K562 (cell line): ENCODE data around the gene SDC3. TPM values are rescaled to one million over a fixed set of nuclear protein-coding genes. Genes with fewer than 3 reads are reported as not detected.
A peak's percentile ranks its signal among the peaks of the same experiment; 100 is the strongest.

Source experiments
- BMI1 ChIP-seq: fragments of 150-350 bp; IDR thresholded peaks from 2 replicates; pipeline ENCODE4 v1.6.1; 2014; ENCODE audit warnings: low read length
- C11orf30 ChIP-seq: fragments of 450-650 bp; IDR thresholded peaks from 2 replicates; pipeline ENCODE4 v1.6.1; 2016; ENCODE audit warnings: low read depth, mild to moderate bottlenecking
- CEBPB ChIP-seq: fragments of 450-650 bp; IDR thresholded peaks from 2 replicates; pipeline ENCODE4 v1.6.1; 2016; ENCODE audit warnings: missing genetic modification characterization, missing compliant biosample characterization
- COPS2 ChIP-seq: fragments of 450-650 bp; conservative IDR thresholded peaks from 2 replicates; pipeline ENCODE4 v1.6.1; 2016; ENCODE audit warnings: mild to moderate bottlenecking, moderate library complexity
- CREBBP ChIP-seq: IDR thresholded peaks from one replicate; pipeline ENCODE4 v1.6.1; 2012; ENCODE audit warnings: low read depth, mild to moderate bottlenecking, control low read depth, inconsistent platforms, low read length
- ETV6 ChIP-seq, 3 experiments: fragments of 150-350 bp in 1 of 3; sonication (generic) in 1 of 3; formaldehyde crosslinking in 1 of 3; IDR thresholded peaks; 2 replicates each; pipeline versions ENCODE4 v1.6.1 to v1.8.0; 2014 to 2022; ENCODE audit warnings: borderline replicate concordance in 2 of 3, low read depth in 2 of 3, antibody characterized with exemption in 1 of 3, low read length in 1 of 3, mild to moderate bottlenecking in 1 of 3, missing genetic modification reagents in 1 of 3
- FOXP1 ChIP-seq: sonication (generic); formaldehyde crosslinking; IDR thresholded peaks from 2 replicates; pipeline ENCODE4 v1.8.0; 2022; ENCODE audit warnings: mild to moderate bottlenecking, missing genetic modification reagents
- GATA2 ChIP-seq: sonication (generic); formaldehyde crosslinking; IDR thresholded peaks from 2 replicates; pipeline ENCODE4 v1.4.0; 2020; ENCODE audit warnings: mild to moderate bottlenecking, missing genetic modification reagents
- HNRNPLL ChIP-seq: fragments of 200-400 bp; formaldehyde crosslinking; IDR thresholded peaks from 2 replicates; pipeline ENCODE4 v1.6.1; 2017; ENCODE audit warnings: low read length, low read depth, mild to moderate bottlenecking; ENCODE audit not compliant: poor library complexity, severe bottlenecking
- KLF13 ChIP-seq: fragments of 450-650 bp; IDR thresholded peaks from 2 replicates; pipeline ENCODE4 v1.6.1; 2016; ENCODE audit warnings: missing genetic modification characterization, low read depth, mild to moderate bottlenecking, missing compliant biosample characterization, moderate library complexity, borderline replicate concordance
- MAZ ChIP-seq, 2 experiments: fragments of 450-650 bp in 1 of 2; sonication (generic) in 1 of 2; formaldehyde crosslinking; IDR thresholded peaks in 1 of 2; conservative IDR thresholded peaks in 1 of 2; 2 replicates each; pipeline versions ENCODE4 v1.4.0 to v1.5.0; 2020; ENCODE audit warnings: mild to moderate bottlenecking in 1 of 2, missing genetic modification reagents in 1 of 2
- NFXL1 ChIP-seq: fragments of 450-650 bp; formaldehyde crosslinking; IDR thresholded peaks from 2 replicates; pipeline ENCODE4 v1.4.0; 2021; ENCODE audit warnings: mild to moderate bottlenecking
- TAL1 ChIP-seq: fragments of 450-650 bp; IDR thresholded peaks from 2 replicates; pipeline ENCODE4 v1.6.1; 2016; ENCODE audit warnings: mild to moderate bottlenecking
- ZFP1 ChIP-seq: fragments of 450-650 bp; formaldehyde crosslinking; IDR thresholded peaks from 2 replicates; pipeline ENCODE4 v1.4.0; 2020; ENCODE audit warnings: mild to moderate bottlenecking, mixed read lengths
- ZNF212 ChIP-seq: fragments of 450-650 bp; formaldehyde crosslinking; IDR thresholded peaks from 2 replicates; pipeline ENCODE4 v1.4.0; 2020; ENCODE audit warnings: mild to moderate bottlenecking
- ZNF263 ChIP-seq: sonication (generic); formaldehyde crosslinking; IDR thresholded peaks from 2 replicates; pipeline ENCODE4 v1.8.0; 2022; ENCODE audit warnings: mild to moderate bottlenecking, missing genetic modification reagents, borderline replicate concordance
- ZNF584 ChIP-seq: fragments of 200-800 bp; sonication (Bioruptor generic); IDR thresholded peaks from 2 replicates; pipeline ENCODE4 v1.6.1; 2016; ENCODE audit warnings: low read depth, mild to moderate bottlenecking, missing genetic modification characterization, missing compliant biosample characterization
- polyA plus RNA-seq, 8 experiments: library from polyadenylated mRNA; depleted of rRNA in 4 of 8; stranded (reverse) in 5 of 8; unstranded in 3 of 8; fragments of >200 nt; fragmentation: Nextera tagmentation in 2 of 8; fragmentation: Illumina TruSeq in 1 of 8; extraction: Ambion mirVana in 2 of 8; extraction: Trizol in 1 of 8; gene quantifications; 2 replicates each; pipeline versions ENCODE4 v1.2.1 to v1.2.3, GENCODE V29; 2011 to 2014; ENCODE audit warnings: inconsistent platforms in 1 of 8, missing spikeins in 1 of 8
- total RNA-seq, 7 experiments: library from RNA; depleted of rRNA in 6 of 7; stranded (reverse); fragments of >200 nt in 6 of 7; fragmentation: Illumina TruSeq in 2 of 7; extraction: Trizol in 2 of 7; gene quantifications; 2 replicates each; pipeline versions ENCODE4 v1.2.1 to v1.2.3, GENCODE V29; 2011 to 2021; ENCODE audit warnings: low replicate concordance in 1 of 7
- TF ChIP-seq, protein P1 (sequence below): IDR thresholded peaks from 3 replicates; pipeline ENCODE4 v1.6.1; 2011; ENCODE audit warnings: borderline replicate concordance, mild to moderate bottlenecking, moderate library complexity; ENCODE audit not compliant: insufficient read length; ENCODE audit errors: extremely low read depth
- TF ChIP-seq, protein P2 (sequence below): fragments of 250-450 bp; sonication (Bioruptor Pico); IDR thresholded peaks from 2 replicates; pipeline ENCODE4 v1.5.0; 2022; ENCODE audit warnings: mild to moderate bottlenecking
- TF ChIP-seq, protein P3 (sequence below): fragments of 250-450 bp; sonication (Bioruptor Pico); IDR thresholded peaks from 2 replicates; pipeline ENCODE4 v1.5.0; 2021; ENCODE audit warnings: mild to moderate bottlenecking, borderline replicate concordance

SDC3 gene
- total and polyA plus RNA-seq, 9 of the 15 experiments (the other 6 are each of a cell fraction or from before 2014, with no cell fraction given), result 0.38 to 44.1 (median 12.1) TPM

DNA sequence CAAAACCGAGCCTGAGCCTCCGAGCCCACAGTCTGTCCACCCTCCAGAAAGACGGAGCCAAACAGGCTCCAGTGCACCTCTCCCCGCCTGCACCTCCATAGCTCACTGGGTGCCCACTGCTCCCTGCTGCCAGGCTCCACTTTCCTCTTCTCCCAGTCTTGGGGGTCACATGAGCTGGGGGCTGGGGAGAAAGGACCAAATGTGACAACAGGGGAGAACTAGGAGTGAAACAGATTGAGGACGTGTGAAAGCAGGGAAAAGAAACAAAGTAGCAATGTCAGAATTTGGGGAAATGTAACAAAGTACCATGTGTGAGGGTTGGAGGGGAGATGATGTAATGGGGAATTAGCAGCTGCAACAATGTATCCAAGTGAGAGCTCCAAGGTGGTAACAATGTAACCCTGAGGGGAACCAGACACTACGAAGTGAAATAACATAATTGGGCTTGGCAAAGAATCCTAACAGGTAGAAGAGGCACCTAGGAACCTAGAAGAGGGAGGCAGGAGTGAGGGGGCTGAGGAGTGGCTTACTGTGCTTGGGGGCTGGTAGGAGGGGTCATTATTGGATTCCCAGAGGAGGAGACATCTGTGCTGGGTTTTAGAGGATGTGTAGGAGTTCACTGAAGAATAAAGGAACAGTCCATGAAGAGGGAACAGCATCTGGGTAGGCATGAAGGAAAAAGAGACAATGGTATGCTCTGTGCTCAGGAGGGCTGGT lies 12.5 kb downstream of the SDC3 start (continued):
- TF ChIP-seq TAL1, result 0 out of 2 replicates have a peak, but pooled peaks have one; percentile 12
- no peak for TF ChIP-seq GATA2 (CRISPR knock-in tag)
- peak; percentile 96 for TF ChIP-seq ZNF584 (CRISPR knock-in tag)
- TF ChIP-seq CEBPB (tag), result peak; percentile 75
- no peak for TF ChIP-seq C11orf30
- TF ChIP-seq, protein P1, sequence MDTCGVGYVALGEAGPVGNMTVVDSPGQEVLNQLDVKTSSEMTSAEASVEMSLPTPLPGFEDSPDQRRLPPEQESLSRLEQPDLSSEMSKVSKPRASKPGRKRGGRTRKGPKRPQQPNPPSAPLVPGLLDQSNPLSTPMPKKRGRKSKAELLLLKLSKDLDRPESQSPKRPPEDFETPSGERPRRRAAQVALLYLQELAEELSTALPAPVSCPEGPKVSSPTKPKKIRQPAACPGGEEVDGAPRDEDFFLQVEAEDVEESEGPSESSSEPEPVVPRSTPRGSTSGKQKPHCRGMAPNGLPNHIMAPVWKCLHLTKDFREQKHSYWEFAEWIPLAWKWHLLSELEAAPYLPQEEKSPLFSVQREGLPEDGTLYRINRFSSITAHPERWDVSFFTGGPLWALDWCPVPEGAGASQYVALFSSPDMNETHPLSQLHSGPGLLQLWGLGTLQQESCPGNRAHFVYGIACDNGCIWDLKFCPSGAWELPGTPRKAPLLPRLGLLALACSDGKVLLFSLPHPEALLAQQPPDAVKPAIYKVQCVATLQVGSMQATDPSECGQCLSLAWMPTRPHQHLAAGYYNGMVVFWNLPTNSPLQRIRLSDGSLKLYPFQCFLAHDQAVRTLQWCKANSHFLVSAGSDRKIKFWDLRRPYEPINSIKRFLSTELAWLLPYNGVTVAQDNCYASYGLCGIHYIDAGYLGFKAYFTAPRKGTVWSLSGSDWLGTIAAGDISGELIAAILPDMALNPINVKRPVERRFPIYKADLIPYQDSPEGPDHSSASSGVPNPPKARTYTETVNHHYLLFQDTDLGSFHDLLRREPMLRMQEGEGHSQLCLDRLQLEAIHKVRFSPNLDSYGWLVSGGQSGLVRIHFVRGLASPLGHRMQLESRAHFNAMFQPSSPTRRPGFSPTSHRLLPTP, result no peak
- no peak for TF ChIP-seq FOXP1 (CRISPR knock-in tag)
- TF ChIP-seq ZNF263 (CRISPR knock-in tag), result peak; percentile 96
- TF ChIP-seq ZFP1 (CRISPR knock-in tag), result no peak
- no peak for TF ChIP-seq CREBBP
- TF ChIP-seq, protein P2, sequence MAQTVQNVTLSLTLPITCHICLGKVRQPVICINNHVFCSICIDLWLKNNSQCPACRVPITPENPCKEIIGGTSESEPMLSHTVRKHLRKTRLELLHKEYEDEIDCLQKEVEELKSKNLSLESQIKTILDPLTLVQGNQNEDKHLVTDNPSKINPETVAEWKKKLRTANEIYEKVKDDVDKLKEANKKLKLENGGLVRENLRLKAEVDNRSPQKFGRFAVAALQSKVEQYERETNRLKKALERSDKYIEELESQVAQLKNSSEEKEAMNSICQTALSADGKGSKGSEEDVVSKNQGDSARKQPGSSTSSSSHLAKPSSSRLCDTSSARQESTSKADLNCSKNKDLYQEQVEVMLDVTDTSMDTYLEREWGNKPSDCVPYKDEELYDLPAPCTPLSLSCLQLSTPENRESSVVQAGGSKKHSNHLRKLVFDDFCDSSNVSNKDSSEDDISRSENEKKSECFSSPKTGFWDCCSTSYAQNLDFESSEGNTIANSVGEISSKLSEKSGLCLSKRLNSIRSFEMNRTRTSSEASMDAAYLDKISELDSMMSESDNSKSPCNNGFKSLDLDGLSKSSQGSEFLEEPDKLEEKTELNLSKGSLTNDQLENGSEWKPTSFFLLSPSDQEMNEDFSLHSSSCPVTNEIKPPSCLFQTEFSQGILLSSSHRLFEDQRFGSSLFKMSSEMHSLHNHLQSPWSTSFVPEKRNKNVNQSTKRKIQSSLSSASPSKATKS (CRISPR knock-in tag), result no peak
- TF ChIP-seq, protein P3, sequence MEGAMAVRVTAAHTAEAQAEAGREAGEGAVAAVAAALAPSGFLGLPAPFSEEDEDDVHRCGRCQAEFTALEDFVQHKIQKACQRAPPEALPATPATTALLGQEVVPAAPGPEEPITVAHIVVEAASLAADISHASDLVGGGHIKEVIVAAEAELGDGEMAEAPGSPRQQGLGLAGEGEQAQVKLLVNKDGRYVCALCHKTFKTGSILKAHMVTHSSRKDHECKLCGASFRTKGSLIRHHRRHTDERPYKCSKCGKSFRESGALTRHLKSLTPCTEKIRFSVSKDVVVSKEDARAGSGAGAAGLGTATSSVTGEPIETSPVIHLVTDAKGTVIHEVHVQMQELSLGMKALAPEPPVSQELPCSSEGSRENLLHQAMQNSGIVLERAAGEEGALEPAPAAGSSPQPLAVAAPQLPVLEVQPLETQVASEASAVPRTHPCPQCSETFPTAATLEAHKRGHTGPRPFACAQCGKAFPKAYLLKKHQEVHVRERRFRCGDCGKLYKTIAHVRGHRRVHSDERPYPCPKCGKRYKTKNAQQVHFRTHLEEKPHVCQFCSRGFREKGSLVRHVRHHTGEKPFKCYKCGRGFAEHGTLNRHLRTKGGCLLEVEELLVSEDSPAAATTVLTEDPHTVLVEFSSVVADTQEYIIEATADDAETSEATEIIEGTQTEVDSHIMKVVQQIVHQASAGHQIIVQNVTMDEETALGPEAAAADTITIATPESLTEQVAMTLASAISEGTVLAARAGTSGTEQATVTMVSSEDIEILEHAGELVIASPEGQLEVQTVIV (CRISPR knock-in tag), result no peak
- TF ChIP-seq COPS2, result no peak
- TF ChIP-seq ZNF212 (CRISPR knock-in tag), result no peak
- no peak for TF ChIP-seq ETV6 (IDR thresholded peaks at IDR 0.05; ENCODE audit: borderline replicate concordance in 1 of 2, low read depth in 2 of 2, low read length in 1 of 2)
- TF ChIP-seq ETV6 (CRISPR knock-in tag; IDR thresholded peaks at IDR 0.05; ENCODE audit: borderline replicate concordance), result no peak
- peak; percentile 26 to 51; a peak in 3 of 4 replicates for TF ChIP-seq MAZ (CRISPR knock-in tag; conservative IDR thresholded peaks at IDR 0.05 in 1 of 2, IDR thresholded peaks at IDR 0.05 in 1 of 2)
- no peak for TF ChIP-seq BMI1
- no peak; the same call in 1 of the 2 replicates for TF ChIP-seq KLF13 (tag)
- 0 out of 2 replicates have a peak, but pooled peaks have one; percentile 13 for TF ChIP-seq NFXL1
- no peak for TF ChIP-seq HNRNPLL
